H1 (cell line): ENCODE measurements around the gene RB1. TPM values are rescaled to one million over a fixed set of nuclear protein-coding genes. Genes with fewer than 3 reads are reported as not detected.

ENCODE experiments used
- CTCF ChIA-PET: fragments of 300-600 bp; sonication (Branson Sonifier 250); formaldehyde crosslinking; loops from one replicate; lab custom pipeline; 2021; ENCODE audit not compliant: partially characterized antibody; lab: Charles Lee
- POLR2A ChIA-PET: fragments of 300-600 bp; sonication (Branson Sonifier 250); formaldehyde crosslinking; loops from one replicate; lab custom pipeline; 2021; ENCODE audit warnings: inconsistent platforms; ENCODE audit not compliant: partially characterized antibody; lab: Charles Lee
- DNase-seq, 2 experiments: peaks; one replicate each; pipeline versions ENCODE4 v3.0.0 to v3.0.0-alpha.2; 2010 to 2022; ENCODE audit warnings: low spot score in 2 of 2, low read depth in 1 of 2, mixed read lengths in 1 of 2
- FAIRE-seq: peaks from 2 replicates; lab custom pipeline; 2011; peaks lifted over from hg19 to GRCh38; lab: Jason Lieb, UNC
- H2AFZ ChIP-seq: 2 replicates; pipeline ENCODE4 v1.8.1; 2012; ENCODE audit warnings: low read length, inconsistent platforms
- H2AK5ac ChIP-seq: 2 replicates; pipeline ENCODE4 v1.6.1; 2013; ENCODE audit warnings: low read depth, low read length
- H2BK120ac ChIP-seq: replicated peaks from 2 replicates; pipeline ENCODE3; 2013; ENCODE audit warnings: low read depth, low read length, inconsistent platforms
- H2BK12ac ChIP-seq: 2 replicates; pipeline ENCODE4 v1.6.1; 2013; ENCODE audit warnings: low read depth, low read length
- H2BK15ac ChIP-seq: 2 replicates; pipeline ENCODE4 v1.6.1; 2013; ENCODE audit warnings: low read length
- H2BK20ac ChIP-seq: 2 replicates; pipeline ENCODE4 v1.6.1; 2013; ENCODE audit warnings: low read length
- H2BK5ac ChIP-seq: 2 replicates; pipeline ENCODE4 v1.6.1; 2013; ENCODE audit warnings: low read depth, low read length
- H3K14ac ChIP-seq: 2 replicates; pipeline ENCODE4 v1.6.1; 2013; ENCODE audit warnings: inconsistent platforms; ENCODE audit not compliant: insufficient read length
- H3K18ac ChIP-seq: 2 replicates; pipeline ENCODE4 v1.6.1; 2013; ENCODE audit warnings: low read length; ENCODE audit errors: extremely low read depth
- H3K23ac ChIP-seq: 2 replicates; pipeline ENCODE4 v1.6.1; 2013; ENCODE audit warnings: inconsistent platforms; ENCODE audit not compliant: insufficient read length
- H3K23me2 ChIP-seq: 2 replicates; pipeline ENCODE4 v1.6.1; 2013; ENCODE audit warnings: low read depth, low read length
- H3K27ac ChIP-seq: 2 replicates; pipeline ENCODE4 v1.6.1; 2011; ENCODE audit warnings: low read depth, low read length, inconsistent platforms
- H3K27me3 ChIP-seq, 4 experiments: replicated peaks in 1 of 4; 1 replicate in 1 of 4; 2 replicates in 3 of 4; pipeline versions ENCODE4 v1.6.1 to v1.8.1; 2011 to 2013; ENCODE audit warnings: low read length in 3 of 4, mild to moderate bottlenecking in 3 of 4, inconsistent platforms in 2 of 4, mixed read lengths in 2 of 4, moderate library complexity in 1 of 4; ENCODE audit not compliant: control insufficient read depth in 3 of 4, insufficient read depth in 3 of 4; ENCODE audit errors: extremely low read depth in 1 of 4
- H3K36me3 ChIP-seq, 4 experiments: 2 replicates each; pipeline versions ENCODE4 v1.6.1 to v1.8.1; 2011 to 2013; ENCODE audit warnings: mild to moderate bottlenecking in 4 of 4, low read length in 3 of 4, moderate library complexity in 2 of 4, control low read depth in 1 of 4, inconsistent platforms in 1 of 4; ENCODE audit not compliant: insufficient read depth in 4 of 4, control insufficient read depth in 2 of 4
- H3K4ac ChIP-seq: replicated peaks from 2 replicates; pipeline ENCODE3; 2013; ENCODE audit warnings: low read length, low read depth, mixed read lengths, inconsistent platforms; ENCODE audit not compliant: insufficient read length
- H3K4me1 ChIP-seq, 4 experiments: replicated peaks in 1 of 4; 1 replicate in 1 of 4; 2 replicates in 3 of 4; pipeline versions ENCODE4 v1.6.1 to v1.8.1; 2011 to 2013; ENCODE audit warnings: low read length in 3 of 4, inconsistent platforms in 2 of 4, mixed read lengths in 1 of 4; ENCODE audit not compliant: insufficient read depth in 4 of 4, control insufficient read depth in 3 of 4
- H3K4me2 ChIP-seq, 2 experiments: 2 replicates each; pipeline versions ENCODE4 v1.6.1 to v1.8.1; 2011 to 2013; ENCODE audit warnings: low read depth in 2 of 2, low read length in 2 of 2, control low read depth in 1 of 2, inconsistent platforms in 1 of 2, mild to moderate bottlenecking in 1 of 2; ENCODE audit not compliant: insufficient read depth in 1 of 2
- H3K4me3 ChIP-seq, 4 experiments: fragments of 200-600, 300-600 bp in 1 of 4; sonication (generic), shearing (Covaris generic), sonication (Bioruptor Twin) in 1 of 4; 2 replicates each; pipeline versions ENCODE4 v1.5.1 to v1.8.1; 2011 to 2016; ENCODE audit warnings: low read length in 4 of 4, low read depth in 3 of 4, control low read depth in 2 of 4, inconsistent platforms in 2 of 4, mild to moderate bottlenecking in 2 of 4, mixed read lengths in 1 of 4, moderate library complexity in 1 of 4; ENCODE audit not compliant: insufficient read depth in 2 of 4; ENCODE audit errors: extremely low read depth in 1 of 4
- H3K56ac ChIP-seq: replicated peaks from 2 replicates; pipeline ENCODE3; 2013; ENCODE audit warnings: low read depth, mild to moderate bottlenecking, mixed read lengths, low read length, inconsistent platforms; ENCODE audit not compliant: insufficient read length
- H3K79me1 ChIP-seq: 2 replicates; pipeline ENCODE4 v1.6.1; 2013; ENCODE audit warnings: low read depth, low read length, control low read depth
- H3K79me2 ChIP-seq, 2 experiments: 2 replicates each; pipeline versions ENCODE4 v1.6.1 to v1.8.1; 2012 to 2013; ENCODE audit warnings: low read length in 2 of 2, mild to moderate bottlenecking in 2 of 2, inconsistent platforms in 1 of 2; ENCODE audit not compliant: insufficient read depth in 2 of 2, control insufficient read depth in 1 of 2
- H3K9ac ChIP-seq, 4 experiments: replicated peaks in 1 of 4; 1 replicate in 1 of 4; 2 replicates in 3 of 4; pipeline versions ENCODE4 v1.6.1 to v1.8.1; 2011 to 2013; ENCODE audit warnings: low read depth in 3 of 4, low read length in 3 of 4, control low read depth in 2 of 4, mild to moderate bottlenecking in 2 of 4, moderate library complexity in 2 of 4, inconsistent platforms in 1 of 4; ENCODE audit errors: extremely low read depth in 1 of 4
- H3K9me3 ChIP-seq, 2 experiments: 2 replicates each; pipeline versions ENCODE4 v1.6.1 to v1.8.1; 2012 to 2013; ENCODE audit warnings: mild to moderate bottlenecking in 2 of 2, moderate library complexity in 2 of 2, control low read depth in 1 of 2, inconsistent platforms in 1 of 2, low read depth in 1 of 2, low read length in 1 of 2, mixed read lengths in 1 of 2; ENCODE audit not compliant: insufficient read depth in 2 of 2
- H4K20me1 ChIP-seq, 2 experiments: replicated peaks in 1 of 2; 2 replicates each; pipeline versions ENCODE3 to v1.8.1; 2011 to 2013; ENCODE audit warnings: inconsistent platforms in 2 of 2, low read length in 2 of 2, mild to moderate bottlenecking in 1 of 2; ENCODE audit not compliant: insufficient read depth in 2 of 2, control insufficient read depth in 1 of 2
- H4K5ac ChIP-seq: 2 replicates; pipeline ENCODE4 v1.6.1; 2013; ENCODE audit warnings: low read length, low read depth, mixed read lengths, inconsistent platforms; ENCODE audit not compliant: insufficient read length
- H4K8ac ChIP-seq: 2 replicates; pipeline ENCODE4 v1.8.0; 2013; ENCODE audit warnings: mild to moderate bottlenecking, moderate library complexity, low read length, inconsistent platforms; ENCODE audit not compliant: insufficient read depth; ENCODE audit errors: extremely low read depth
- H4K91ac ChIP-seq: replicated peaks from 2 replicates; pipeline ENCODE3; 2013; ENCODE audit warnings: low read length, mixed read lengths, inconsistent platforms; ENCODE audit not compliant: insufficient read length
- CEBPB ChIP-seq: IDR thresholded peaks from 2 replicates; pipeline ENCODE4 v1.6.1; 2012; ENCODE audit warnings: low read depth, low read length
- GTF2F1 ChIP-seq: IDR thresholded peaks from 2 replicates; pipeline ENCODE4 v1.6.1; 2012; ENCODE audit warnings: low read depth, low read length, improper control_type of control experiment, borderline replicate concordance
- PHF8 ChIP-seq: fragments of 200-600 bp; sonication (generic); conservative IDR thresholded peaks from 2 replicates; pipeline ENCODE4 v1.7.1; 2012; ENCODE audit warnings: low read depth, mild to moderate bottlenecking, inconsistent platforms, low read length, moderate library complexity
- SIN3A ChIP-seq, 2 experiments: IDR thresholded peaks in 1 of 2; conservative IDR thresholded peaks in 1 of 2; 2 replicates each; pipeline ENCODE4 v1.6.1; 2011 to 2012; ENCODE audit warnings: low read length in 2 of 2, improper control_type of control experiment in 1 of 2, low read depth in 1 of 2, mild to moderate bottlenecking in 1 of 2
- SP1 ChIP-seq: IDR thresholded peaks from 2 replicates; pipeline ENCODE4 v1.6.1; 2011; ENCODE audit warnings: low read depth, low read length
- SP4 ChIP-seq: IDR thresholded peaks from 2 replicates; pipeline ENCODE4 v1.6.1; 2012; ENCODE audit warnings: low read length, inconsistent platforms
- SRF ChIP-seq: IDR thresholded peaks from 2 replicates; pipeline ENCODE4 v1.6.1; 2011; ENCODE audit warnings: mild to moderate bottlenecking, low read depth, low read length, moderate library complexity
- WGBS, 2 experiments: shearing (Covaris generic) in 1 of 2; methylation state at CpG; one replicate each; pipeline versions ENCODE4 v1.1.6 to v1.1.7; 2013 to 2015; ENCODE audit warnings: low lambda C conversion rate in 2 of 2, mixed read lengths in 2 of 2, inconsistent platforms in 1 of 2, low coverage in 1 of 2, missing lambda C conversion rate in 1 of 2; ENCODE audit not compliant: insufficient replicate concordance in 2 of 2, insufficient coverage in 1 of 2, insufficient read length in 1 of 2; ENCODE audit errors: extremely low coverage in 1 of 2, missing lambda C conversion rate in 1 of 2; 5-methylcytosine and 5-hydroxymethylcytosine counted together
- polyA plus RNA-seq, 7 experiments: library from polyadenylated mRNA; depleted of rRNA in 3 of 7; stranded (reverse) in 5 of 7; unstranded in 2 of 7; fragments of >200 nt in 5 of 7; fragments of 200-250 nt in 2 of 7; gene quantifications; 1 replicate in 5 of 7; 2 replicates in 1 of 7; 4 replicates in 1 of 7; pipeline versions ENCODE4 v1.2.1 to v1.2.3, GENCODE V29; 2011 to 2013; ENCODE audit warnings: missing spikeins in 2 of 7, mixed read lengths in 2 of 7
- total RNA-seq: library from RNA; stranded (reverse); fragmentation: NEBNext Ultra II Directional; extraction: Animal tissue kit (Norgen Biotek cat#: 25700); gene quantifications from 2 replicates; pipeline ENCODE4 v1.2.1, GENCODE V29; 2021
- TF ChIP-seq, protein P1 (sequence below): IDR thresholded peaks from 2 replicates; pipeline ENCODE4 v1.6.1; 2011; ENCODE audit warnings: low read length, improper control_type of control experiment

Gene RB1
- total and polyA plus RNA-seq, 2 of the 8 experiments (the other 6 are each of a cell fraction or from before 2014, with no cell fraction given): 4.1 to 17.5 TPM

DNA sequence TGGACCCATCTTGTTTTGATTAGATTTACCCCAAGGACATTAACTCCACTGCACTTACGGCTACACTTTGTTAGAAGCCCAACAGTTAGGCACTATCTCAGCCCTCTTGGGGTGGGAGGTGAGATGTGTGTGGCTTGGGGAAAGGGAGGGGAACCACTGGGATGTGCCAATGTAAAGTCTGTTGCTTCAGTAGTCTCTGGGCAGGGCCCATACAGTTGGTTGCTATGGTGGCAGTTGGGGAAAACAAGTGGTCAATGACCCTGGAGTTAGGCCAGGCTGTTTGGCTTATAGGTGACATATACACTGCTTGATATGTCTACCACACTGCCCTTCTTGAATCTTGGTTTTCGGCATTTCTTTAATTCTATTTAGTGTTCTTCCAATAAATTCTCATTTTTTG lies 8.9 kb upstream of the RB1 start:
- Histone ChIP-seq H3K56ac (no peak overlapping the region), H2BK15ac (no peak overlapping the region), H3K18ac (no peak overlapping the region), H3K27ac (no peak overlapping the region), H2BK20ac (no peak overlapping the region), H3K9ac (no peak overlapping the region), H3K23ac (no peak overlapping the region), H2BK12ac (no peak overlapping the region), H4K91ac (no peak overlapping the region), H4K5ac (no peak overlapping the region), H2BK5ac (no peak overlapping the region), H3K4me3 (no peak overlapping the region), H3K27me3 (no peaks in the 10 kb centered on the region), H4K8ac (no peak overlapping the region; the same call in 1 of the 2 replicates), H3K36me3 (no peaks in the 10 kb centered on the region), H2AK5ac (no peak overlapping the region), H3K79me1 (no peaks in the 10 kb centered on the region; the same call in 1 of the 2 replicates), H3K14ac (no peak overlapping the region), H3K4me1 (no peaks in the 10 kb centered on the region), H3K4me2 (no peak overlapping the region), H4K20me1 (no peaks in the 10 kb centered on the region), H3K79me2 (no peaks in the 10 kb centered on the region), H3K4ac (no peak overlapping the region), H3K9me3 (no peaks in the 10 kb centered on the region), H3K23me2 (no peaks in the 10 kb centered on the region; the same call in 1 of the 2 replicates), H2AFZ (no peak overlapping the region), H2BK120ac (no peak overlapping the region)
- TF ChIP-seq, protein P1, sequence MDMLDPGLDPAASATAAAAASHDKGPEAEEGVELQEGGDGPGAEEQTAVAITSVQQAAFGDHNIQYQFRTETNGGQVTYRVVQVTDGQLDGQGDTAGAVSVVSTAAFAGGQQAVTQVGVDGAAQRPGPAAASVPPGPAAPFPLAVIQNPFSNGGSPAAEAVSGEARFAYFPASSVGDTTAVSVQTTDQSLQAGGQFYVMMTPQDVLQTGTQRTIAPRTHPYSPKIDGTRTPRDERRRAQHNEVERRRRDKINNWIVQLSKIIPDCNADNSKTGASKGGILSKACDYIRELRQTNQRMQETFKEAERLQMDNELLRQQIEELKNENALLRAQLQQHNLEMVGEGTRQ: no peak
- no peak for TF ChIP-seq PHF8
- TF ChIP-seq SIN3A (conservative IDR thresholded peaks at IDR 0.05 in 1 of 2, IDR thresholded peaks at IDR 0.05 in 1 of 2; ENCODE audit: low read depth in 1 of 2, low read length in 2 of 2): no peak
- no peak for TF ChIP-seq SRF
- TF ChIP-seq SP4: no peak
- no peak for TF ChIP-seq GTF2F1
- TF ChIP-seq SP1: no peak
- no peak for TF ChIP-seq CEBPB
- CTCF ChIA-PET: no interaction called here
- POLR2A ChIA-PET: no interaction called here
- 97% methylated on average over 2 of the region's 2 CpGs; no CpG with 5 or more reads in 1 of the 2 experiments for WGBS, 2 experiments
- no peak for DNase-seq
- FAIRE-seq: no peak
